Lower leg skin (tissue), 4 donors: Measurements from ENCODE around the gene ASB14. TPM values are rescaled to one million over a fixed set of nuclear protein-coding genes. Genes with fewer than 3 reads are reported as not detected.

ENCODE experiments used
- DNase-seq, 2 donors: peaks; one replicate each; pipeline ENCODE4 v3.0.0-alpha.2; 2019; ENCODE audit warnings: low spot score in 2 of 2
- H3K4me3 ChIP-seq: fragments of 200-600 bp; sonication (generic); 2 replicates; pipeline ENCODE4 v1.5.1; 2017; ENCODE audit warnings: mild to moderate bottlenecking, low read depth; ENCODE audit not compliant: poor library complexity, severe bottlenecking
- CTCF ChIP-seq, 3 donors: fragments of 450-650 bp; IDR thresholded peaks; one replicate each; pipeline ENCODE4 v1.5.1; 2016; ENCODE audit warnings: antibody characterized with exemption in 3 of 3, mild to moderate bottlenecking in 3 of 3, moderate library complexity in 2 of 3
- POLR2A ChIP-seq, 2 donors: fragments of 450-650 bp; IDR thresholded peaks; one replicate each; pipeline ENCODE4 v1.6.1; 2016 to 2017; ENCODE audit warnings: antibody characterized with exemption in 2 of 2, mild to moderate bottlenecking in 1 of 2, moderate library complexity in 1 of 2
- WGBS, 2 donors: methylation state at CpG; one replicate each; pipeline ENCODE4 v1.1.5; 2018; 5-methylcytosine and 5-hydroxymethylcytosine counted together
- intact Hi-C: fragments of 100-400 bp; cut with DNase I; formaldehyde crosslinking; loops from one replicate; pipeline ENCODE4 v1.15.0; 2023; ENCODE audit warnings: low total_unique reads
- total RNA-seq, 4 donors: library from RNA; depleted of rRNA; stranded (reverse); fragments of >200 nt; gene quantifications; one replicate each; pipeline ENCODE4 v1.1.0, GENCODE V29; 2016

The ASB14 gene
- total RNA-seq, 4 donors from 2014 or later, result not detected

GRCh38 chr3:57283334-57283733 is 9.2 kb downstream of the ASB14 start:
- WGBS, 2 donors, result 63 to 66% methylated on average over 6 of the region's 6 CpGs
- TF ChIP-seq POLR2A (IDR thresholded peaks at IDR 0.05) (no peak), CTCF (IDR thresholded peaks at IDR 0.05) (no peak)
- intact Hi-C loops, result no loop called here
- H3K4me3 ChIP-seq, result no peak overlapping the region
- DNase-seq, result no peak

GRCh38 chr3:57281715-57282114 is 10.8 kb downstream of the ASB14 start:
- WGBS, 2 donors, result 64 to 72% methylated on average over 1 of the region's 1 CpG
- DNase-seq, result no peak
- TF ChIP-seq CTCF (IDR thresholded peaks at IDR 0.05), result no peak
- no peak for TF ChIP-seq POLR2A (IDR thresholded peaks at IDR 0.05)
- no peak overlapping the region for H3K4me3 ChIP-seq
- intact Hi-C loops, result no loop called here

GRCh38 chr3:57279685-57280084 is 12.8 kb downstream of the ASB14 start:
- intact Hi-C loops, result no loop called here
- no peak for DNase-seq
- TF ChIP-seq CTCF (IDR thresholded peaks at IDR 0.05), result no peak
- no peak for TF ChIP-seq POLR2A (IDR thresholded peaks at IDR 0.05)
- no peak overlapping the region for H3K4me3 ChIP-seq
- 88 to 89% methylated on average over 5 of the region's 5 CpGs for WGBS, 2 donors

GRCh38 chr3:57278237-57278636 is 14.2 kb downstream of the ASB14 start:
- H3K4me3 ChIP-seq, result no peak overlapping the region
- WGBS, 2 donors, result 93 to 100% methylated on average over 1 of the region's 1 CpG
- no peak for TF ChIP-seq CTCF (IDR thresholded peaks at IDR 0.05)
- TF ChIP-seq POLR2A (IDR thresholded peaks at IDR 0.05), result no peak
- DNase-seq, result no peak
- intact Hi-C loops, result no loop called here

- H3K4me3 ChIP-seq, result no peak overlapping the region
- no peak for DNase-seq
- WGBS, 2 donors, result 93 to 94% methylated on average over 2 of the region's 2 CpGs
- TF ChIP-seq POLR2A (IDR thresholded peaks at IDR 0.05) (no peak), CTCF (IDR thresholded peaks at IDR 0.05) (no peak)
- intact Hi-C loops, result no loop called here
Measured at GRCh38 chr3:57275393-57275792, 17.1 kb downstream of the ASB14 start.

GRCh38 chr3:57274845-57275244 is 17.6 kb downstream of the ASB14 start:
- no peak for DNase-seq
- no peak overlapping the region for H3K4me3 ChIP-seq
- 97 to 100% methylated on average over 6 of the region's 6 CpGs for WGBS, 2 donors
- intact Hi-C loops, result no loop called here
- TF ChIP-seq POLR2A (IDR thresholded peaks at IDR 0.05) (no peak), CTCF (IDR thresholded peaks at IDR 0.05) (no peak)
